Type B pancreatic cell (in vitro differentiated cells): Measurements from ENCODE around the gene ODAPH. TPM values are rescaled to one million over a fixed set of nuclear protein-coding genes. Genes with fewer than 3 reads are reported as not detected.

Experiments
- total RNA-seq: library from RNA; stranded (reverse); gene quantifications from 2 replicates; pipeline ENCODE4 v1.2.1, GENCODE V29; 2021; ENCODE audit warnings: low replicate concordance

ODAPH gene
- total RNA-seq, 1 donor from 2014 or later, result not detected

Other genes with a start within 250 kb of the ODAPH start
- gene RCHY1, start 41.7 kb upstream of the ODAPH start, total RNA-seq, result 31.5 and 35.4 TPM in 2 replicates
- gene THAP6, start 41.6 kb upstream of the ODAPH start, total RNA-seq, result 15.1 and 19.1 TPM in 2 replicates
- gene CDKL2, start 74.5 kb downstream of the ODAPH start, total RNA-seq, result 0.71 and 2.6 TPM in 2 replicates
- 129 and 133 TPM in 2 replicates for gene G3BP2, start 117.3 kb downstream of the ODAPH start, total RNA-seq
- gene USO1, start 168.5 kb downstream of the ODAPH start, total RNA-seq, result 55.4 and 63.7 TPM in 2 replicates